GM12873 (cell line): ENCODE measurements around the gene CALML6.

Experiments used
- TF ChIP-seq, protein P1 (sequence below): IDR thresholded peaks from 2 replicates; pipeline ENCODE4 v1.5.1; 2012; ENCODE audit warnings: low read depth, mild to moderate bottlenecking, moderate library complexity, low read length, control low read depth; ENCODE audit not compliant: insufficient read depth; ENCODE audit errors: missing control alignments

Gene CALML6

DNA sequence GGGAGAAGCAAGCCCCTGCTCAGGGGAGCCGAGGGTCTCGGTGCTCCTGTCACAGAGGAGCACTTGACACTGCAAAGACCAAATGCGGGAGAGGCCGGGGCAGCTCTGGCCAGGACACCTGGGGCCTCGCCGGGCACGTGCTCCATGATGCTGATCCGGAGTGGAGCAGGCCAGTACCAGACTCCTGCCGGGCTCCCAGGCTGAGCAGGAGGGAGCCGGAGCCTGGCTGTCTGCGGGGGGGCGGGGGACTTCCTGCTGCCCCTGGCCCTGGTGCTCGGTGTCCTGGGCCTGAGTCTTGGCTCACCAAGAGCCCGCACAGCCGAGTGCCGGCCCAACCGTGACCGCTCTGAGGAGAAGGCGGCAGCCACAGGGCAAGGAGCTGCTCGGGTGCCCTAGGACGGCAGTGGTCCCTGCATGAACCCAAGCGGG is 42.5 kb downstream of the CALML6 start:
- TF ChIP-seq, protein P1, sequence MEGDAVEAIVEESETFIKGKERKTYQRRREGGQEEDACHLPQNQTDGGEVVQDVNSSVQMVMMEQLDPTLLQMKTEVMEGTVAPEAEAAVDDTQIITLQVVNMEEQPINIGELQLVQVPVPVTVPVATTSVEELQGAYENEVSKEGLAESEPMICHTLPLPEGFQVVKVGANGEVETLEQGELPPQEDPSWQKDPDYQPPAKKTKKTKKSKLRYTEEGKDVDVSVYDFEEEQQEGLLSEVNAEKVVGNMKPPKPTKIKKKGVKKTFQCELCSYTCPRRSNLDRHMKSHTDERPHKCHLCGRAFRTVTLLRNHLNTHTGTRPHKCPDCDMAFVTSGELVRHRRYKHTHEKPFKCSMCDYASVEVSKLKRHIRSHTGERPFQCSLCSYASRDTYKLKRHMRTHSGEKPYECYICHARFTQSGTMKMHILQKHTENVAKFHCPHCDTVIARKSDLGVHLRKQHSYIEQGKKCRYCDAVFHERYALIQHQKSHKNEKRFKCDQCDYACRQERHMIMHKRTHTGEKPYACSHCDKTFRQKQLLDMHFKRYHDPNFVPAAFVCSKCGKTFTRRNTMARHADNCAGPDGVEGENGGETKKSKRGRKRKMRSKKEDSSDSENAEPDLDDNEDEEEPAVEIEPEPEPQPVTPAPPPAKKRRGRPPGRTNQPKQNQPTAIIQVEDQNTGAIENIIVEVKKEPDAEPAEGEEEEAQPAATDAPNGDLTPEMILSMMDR = no peak

DNA sequence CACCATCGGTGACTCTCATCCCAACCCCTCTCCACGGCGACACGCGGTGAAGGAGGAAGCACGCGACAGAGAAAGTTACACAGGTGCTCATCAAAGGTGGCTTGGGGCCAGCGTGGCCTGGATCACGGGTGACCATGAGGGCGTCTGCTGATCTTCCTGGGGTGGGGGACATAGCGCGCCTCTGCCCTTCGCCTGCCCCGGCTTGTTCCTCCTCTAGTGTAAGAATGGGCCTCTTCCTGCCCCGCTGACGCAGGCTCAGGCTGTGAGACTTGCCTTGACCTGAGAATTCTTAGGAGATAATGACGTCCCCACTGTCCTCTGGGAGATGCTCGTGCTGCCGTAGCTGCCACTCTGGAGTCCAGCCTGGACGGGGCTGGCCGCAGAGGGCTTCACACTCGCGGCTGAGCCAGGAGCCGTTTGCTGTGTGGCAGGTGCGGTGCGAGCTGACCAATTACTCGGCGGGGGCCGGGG is 43.0 kb downstream of the CALML6 start:
- TF ChIP-seq, protein P1 = no peak

DNA sequence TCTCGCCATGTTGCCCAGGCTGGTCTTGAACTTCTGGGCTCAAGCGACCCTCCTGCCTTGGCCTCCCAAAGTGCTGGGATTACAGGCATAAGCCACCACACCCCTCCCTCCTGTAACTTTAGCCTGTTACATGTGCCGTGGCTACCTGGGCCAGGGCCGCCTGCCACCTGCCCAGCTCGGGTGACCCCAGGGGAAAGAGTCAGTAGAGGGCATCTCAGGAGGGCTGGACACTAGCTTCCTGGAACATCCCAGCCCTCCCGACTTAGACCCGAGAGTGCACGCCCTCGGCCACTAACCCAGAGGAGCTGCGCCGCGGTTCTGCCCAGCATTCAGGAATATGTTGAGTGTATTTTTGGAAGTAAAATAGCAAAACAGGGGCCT is 44.4 kb downstream of the CALML6 start:
- TF ChIP-seq, protein P1 = no peak

DNA sequence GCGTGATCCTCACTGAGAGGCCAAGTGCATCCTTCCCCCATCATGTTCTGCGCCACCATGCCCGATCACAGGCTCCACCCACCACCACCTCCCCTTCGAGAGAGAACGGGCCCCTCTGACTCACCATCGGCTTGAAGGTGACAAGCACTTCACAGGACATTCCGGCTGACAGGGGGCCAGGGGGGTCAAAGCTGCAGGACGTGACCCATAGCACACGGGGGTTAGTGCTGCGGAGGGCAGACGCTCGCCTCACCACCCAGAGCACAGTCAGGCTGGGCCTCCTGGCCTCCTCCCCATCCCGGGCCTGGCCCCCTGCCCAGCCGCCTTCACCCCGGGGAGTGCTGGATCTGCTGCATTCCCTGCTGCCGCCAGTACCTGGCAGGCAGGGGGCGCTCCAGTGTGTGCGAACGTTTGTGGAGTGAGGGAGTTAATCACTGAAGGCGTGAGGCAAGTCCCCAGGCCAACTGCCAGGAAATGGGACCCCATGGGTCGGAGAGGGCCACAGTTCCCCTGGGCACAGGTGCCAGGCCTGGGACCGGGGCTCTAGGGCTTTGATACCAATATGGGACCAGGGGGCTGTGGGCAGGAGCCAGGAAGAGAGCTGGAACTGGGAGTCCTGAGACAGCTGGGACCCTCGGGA is 44.9 kb downstream of the CALML6 start:
- TF ChIP-seq, protein P1 = peak; percentile 75

DNA sequence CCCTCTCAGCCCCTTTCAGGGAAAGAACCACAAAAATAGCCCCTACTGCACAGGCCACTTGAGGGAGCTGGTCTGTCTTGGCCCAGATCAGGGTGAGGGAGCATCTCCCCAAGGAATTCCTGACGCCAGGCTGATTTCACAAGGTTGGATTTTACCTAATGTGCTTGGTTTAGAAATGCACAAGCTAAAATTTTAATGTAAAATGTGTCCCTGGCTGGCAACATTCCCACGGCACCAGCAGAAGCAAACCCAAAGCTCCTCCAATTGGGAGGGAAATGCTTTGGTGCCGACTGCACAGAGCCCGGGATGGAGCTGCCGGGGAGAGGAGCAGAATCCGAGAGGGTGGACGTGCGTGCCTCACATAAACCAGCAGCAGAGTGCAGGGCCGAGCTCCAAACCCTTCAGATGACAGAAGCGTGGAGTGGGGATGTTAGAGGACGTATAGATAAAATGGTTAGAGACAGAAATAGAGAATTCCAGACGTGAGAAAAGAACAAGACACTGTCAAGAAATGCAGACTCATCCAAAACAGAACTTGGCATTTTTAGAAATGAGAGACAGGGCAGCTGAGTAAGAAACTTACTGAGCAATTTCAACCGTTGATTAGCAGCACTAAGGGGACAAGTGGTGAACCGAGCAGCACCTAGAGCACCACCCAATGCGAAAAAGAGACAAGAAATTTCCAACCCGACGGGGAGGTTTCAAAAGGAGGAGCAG is 45.6 kb downstream of the CALML6 start:
- TF ChIP-seq, protein P1 = no peak

DNA sequence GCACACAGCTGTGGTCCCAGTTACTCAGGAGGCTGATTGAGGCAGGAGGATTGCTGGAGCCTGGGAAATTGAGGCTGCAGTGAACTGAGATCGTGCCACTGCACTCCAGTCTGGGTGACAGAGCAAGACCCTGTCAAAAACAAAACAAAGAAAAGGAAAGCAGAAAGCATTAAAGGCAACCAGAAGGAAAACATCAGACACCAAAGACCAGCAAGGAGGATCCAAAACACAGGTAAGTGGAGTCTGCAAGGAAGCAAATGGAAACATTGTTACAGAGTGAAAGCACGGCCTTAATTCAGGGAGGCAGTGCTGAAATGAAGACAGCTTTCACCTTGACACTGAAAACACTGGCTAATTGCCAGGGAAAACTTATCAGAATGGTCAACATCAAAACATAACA is 47.7 kb downstream of the CALML6 start:
- TF ChIP-seq, protein P1 = no peak

DNA sequence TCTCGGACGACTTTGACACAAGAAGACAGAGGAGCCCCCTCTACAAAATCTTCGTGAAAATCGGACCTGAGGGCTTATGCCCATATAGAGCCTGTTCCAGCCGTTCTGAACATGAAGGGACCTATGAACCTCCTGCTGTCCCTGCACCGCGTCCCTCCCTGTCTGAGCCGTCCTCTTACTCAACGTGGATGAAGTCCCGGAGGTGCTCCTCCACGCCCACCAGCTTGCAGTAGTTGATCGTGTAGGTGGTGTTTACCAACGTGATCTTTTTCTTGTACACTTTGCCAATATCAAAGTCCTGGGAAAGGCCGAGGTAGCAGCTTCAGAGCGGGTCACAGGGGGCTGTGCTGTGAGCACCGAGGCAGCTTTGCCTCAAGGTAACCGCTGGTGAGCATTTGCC is 48.5 kb downstream of the CALML6 start:
- TF ChIP-seq, protein P1 = no peak
